Ammon's horn (tissue), 1 donor: ENCODE measurements around the gene NFIX.

ENCODE experiments used
- DNase-seq: peaks from one replicate; pipeline ENCODE4 v3.0.0-alpha.2; 2016; ENCODE audit warnings: low spot score

The NFIX gene

GRCh38 chr19:13055213-13056051 is 60.2 kb downstream of the NFIX start:
- DNase-seq, result no peak

GRCh38 chr19:13056052-13056660 is 60.9 kb downstream of the NFIX start:
- DNase-seq, result no peak

- no peak for DNase-seq
These were observed 61.9 kb downstream of the NFIX start for GRCh38 chr19:13057147-13057572.

- DNase-seq, result no peak
These were observed 62.5 kb downstream of the NFIX start for GRCh38 chr19:13057744-13058143.

- no peak for DNase-seq
These were observed 63.8 kb downstream of the NFIX start for GRCh38 chr19:13058951-13059660.

GRCh38 chr19:13060233-13060963 is 65.1 kb downstream of the NFIX start:
- DNase-seq, result peak; percentile 71

GRCh38 chr19:13060964-13061927 is 66.0 kb downstream of the NFIX start:
- DNase-seq, result peak; percentile 94

- DNase-seq, result no peak
These were observed 67.0 kb downstream of the NFIX start for GRCh38 chr19:13062317-13062716.

GRCh38 chr19:13063461-13064091 is 68.3 kb downstream of the NFIX start:
- DNase-seq, result peak; percentile 67

GRCh38 chr19:13064092-13064489 is 68.8 kb downstream of the NFIX start:
- no peak for DNase-seq

- DNase-seq, result no peak
These were observed 71.0 kb downstream of the NFIX start for GRCh38 chr19:13066226-13066625.

- no peak for DNase-seq
These were observed 71.9 kb downstream of the NFIX start for GRCh38 chr19:13066933-13067807.

- peak; percentile 83 for DNase-seq
These were observed 73.0 kb downstream of the NFIX start for GRCh38 chr19:13068085-13068846.

- no peak for DNase-seq
These were observed 74.4 kb downstream of the NFIX start for GRCh38 chr19:13069415-13070359.

GRCh38 chr19:13070425-13071140 is 75.3 kb downstream of the NFIX start:
- peak; percentile 84 for DNase-seq

- no peak for DNase-seq
These were observed 76.3 kb downstream of the NFIX start for GRCh38 chr19:13071444-13072187.
